Measurements from ENCODE around the gene LRG1.

- TF ChIP-seq CTCF (IDR thresholded peaks at IDR 0.05) (no peak), POLR2A (IDR thresholded peaks at IDR 0.05) (no peak)
Measured at GRCh38 chr19:4537953-4538600, 1.8 kb downstream of the LRG1 start.

All from gastroesophageal sphincter (tissue), 3 donors.